Adrenal gland (tissue), 5 donors: ENCODE results near the gene AP3M1.

ENCODE experiments used
- POLR2A ChIP-seq, 2 donors: fragments of 450-650 bp; IDR thresholded peaks; one replicate each; pipeline ENCODE4 v1.6.1; 2017; ENCODE audit warnings: antibody characterized with exemption in 2 of 2, mild to moderate bottlenecking in 2 of 2, moderate library complexity in 1 of 2
- TF ChIP-seq, protein P1 (sequence below), 6 experiments: fragments of 450-650 bp in 4 of 6; fragments of 200-600 bp in 2 of 6; sonication (generic) in 1 of 6; IDR thresholded peaks; 1 replicate in 5 of 6; 2 replicates in 1 of 6; pipeline versions ENCODE4 v1.5.1 to v1.8.0; 2016 to 2021; ENCODE audit warnings: antibody characterized with exemption in 6 of 6, mild to moderate bottlenecking in 2 of 6, moderate library complexity in 1 of 6
- donor health status: DM: no; HTN: no; CAD: no.

DNA sequence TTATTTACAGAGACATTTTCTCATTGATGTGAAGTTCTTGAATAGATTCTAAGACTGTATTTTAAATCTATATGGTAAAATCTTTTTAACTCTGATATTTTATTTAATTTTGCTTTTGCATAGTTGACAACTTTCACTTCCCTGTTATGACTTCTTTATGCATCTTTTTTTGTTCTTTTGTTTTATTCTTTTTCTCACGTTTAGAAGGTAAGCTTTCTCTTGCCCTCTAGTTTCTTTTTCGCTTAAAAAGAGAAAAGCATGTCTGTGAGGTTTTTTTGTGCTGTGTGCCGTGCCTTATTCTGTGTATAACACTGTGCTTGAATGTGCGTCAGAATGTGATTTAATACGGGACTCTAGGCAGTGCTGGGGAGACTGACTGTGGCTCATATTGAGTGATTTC is 74.7 kb downstream of the AP3M1 start:
- TF ChIP-seq, protein P1, sequence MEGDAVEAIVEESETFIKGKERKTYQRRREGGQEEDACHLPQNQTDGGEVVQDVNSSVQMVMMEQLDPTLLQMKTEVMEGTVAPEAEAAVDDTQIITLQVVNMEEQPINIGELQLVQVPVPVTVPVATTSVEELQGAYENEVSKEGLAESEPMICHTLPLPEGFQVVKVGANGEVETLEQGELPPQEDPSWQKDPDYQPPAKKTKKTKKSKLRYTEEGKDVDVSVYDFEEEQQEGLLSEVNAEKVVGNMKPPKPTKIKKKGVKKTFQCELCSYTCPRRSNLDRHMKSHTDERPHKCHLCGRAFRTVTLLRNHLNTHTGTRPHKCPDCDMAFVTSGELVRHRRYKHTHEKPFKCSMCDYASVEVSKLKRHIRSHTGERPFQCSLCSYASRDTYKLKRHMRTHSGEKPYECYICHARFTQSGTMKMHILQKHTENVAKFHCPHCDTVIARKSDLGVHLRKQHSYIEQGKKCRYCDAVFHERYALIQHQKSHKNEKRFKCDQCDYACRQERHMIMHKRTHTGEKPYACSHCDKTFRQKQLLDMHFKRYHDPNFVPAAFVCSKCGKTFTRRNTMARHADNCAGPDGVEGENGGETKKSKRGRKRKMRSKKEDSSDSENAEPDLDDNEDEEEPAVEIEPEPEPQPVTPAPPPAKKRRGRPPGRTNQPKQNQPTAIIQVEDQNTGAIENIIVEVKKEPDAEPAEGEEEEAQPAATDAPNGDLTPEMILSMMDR (IDR thresholded peaks at IDR 0.05): no peak
- TF ChIP-seq POLR2A (IDR thresholded peaks at IDR 0.05): no peak
